CD4-positive, alpha-beta T cell (primary cell): ENCODE data around the gene SPEM3. TPM values are rescaled to one million over a fixed set of nuclear protein-coding genes. Genes with fewer than 3 reads are reported as not detected.

Source experiments
- ATAC-seq: fragments of 200-7000 bp; cut with Tn5 transposase; one replicate; pipeline ENCODE4 v1.10.0; 2022; ENCODE audit warnings: mild to moderate bottlenecking; ENCODE audit not compliant: poor library complexity
- CTCF ChIA-PET: fragments of 350-600 bp; sonication (Branson Sonifier 250); formaldehyde crosslinking; loops from one replicate; lab custom pipeline; 2021; ENCODE audit warnings: antibody characterized with exemption, inconsistent platforms; lab: Charles Lee
- POLR2A ChIA-PET: fragments of 350-600 bp; sonication (Branson Sonifier 250); formaldehyde crosslinking; loops from one replicate; lab custom pipeline; 2021; ENCODE audit warnings: antibody characterized with exemption, inconsistent platforms; lab: Charles Lee
- DNase-seq, 14 experiments: peaks; one replicate each; pipeline ENCODE4 v3.0.0-alpha.2; 2013 to 2020; ENCODE audit warnings: mixed read lengths in 2 of 14
- H3K27ac ChIP-seq, 2 donors: one replicate each; pipeline versions ENCODE4 v1.5.1 to v1.7.0; 2013; ENCODE audit warnings: low read length in 2 of 2, low read depth in 1 of 2, mild to moderate bottlenecking in 1 of 2
- H3K27me3 ChIP-seq, 2 experiments: 1 replicate in 1 of 2; 2 replicates in 1 of 2; pipeline versions ENCODE4 v1.6.1 to v1.7.0; 2013; ENCODE audit warnings: low read length in 2 of 2, control low read depth in 1 of 2, mild to moderate bottlenecking in 1 of 2, moderate library complexity in 1 of 2; ENCODE audit not compliant: insufficient read depth in 2 of 2, control insufficient read depth in 1 of 2
- H3K36me3 ChIP-seq: one replicate; pipeline ENCODE4 v1.6.1; 2013; ENCODE audit warnings: low read length, control low read depth; ENCODE audit not compliant: insufficient read depth
- H3K4me1 ChIP-seq: one replicate; pipeline ENCODE4 v1.6.1; 2013; ENCODE audit warnings: low read length, control low read depth; ENCODE audit not compliant: insufficient read depth
- H3K4me3 ChIP-seq: one replicate; pipeline ENCODE4 v1.5.1; 2013; ENCODE audit warnings: mild to moderate bottlenecking, low read length, moderate library complexity
- H3K9me3 ChIP-seq, 2 experiments: 1 replicate in 1 of 2; 2 replicates in 1 of 2; pipeline versions ENCODE4 v1.6.1 to v1.7.0; 2013; ENCODE audit warnings: low read length in 2 of 2, mild to moderate bottlenecking in 2 of 2, control low read depth in 1 of 2, moderate library complexity in 1 of 2; ENCODE audit not compliant: control insufficient read depth in 1 of 2, insufficient read depth in 1 of 2
- H3K27ac Mint-ChIP-seq: one replicate; pipeline ENCODE4 v1.8.0; 2020; ENCODE audit warnings: mixed read lengths
- H3K27me3 Mint-ChIP-seq: one replicate; pipeline ENCODE4 v1.8.0; 2021; ENCODE audit warnings: mixed read lengths
- H3K36me3 Mint-ChIP-seq: one replicate; pipeline ENCODE4 v1.8.0; 2021; ENCODE audit warnings: low read depth, mixed read lengths
- H3K4me1 Mint-ChIP-seq: one replicate; pipeline ENCODE4 v1.8.0; 2021; ENCODE audit warnings: low read depth, mixed read lengths
- H3K4me3 Mint-ChIP-seq: one replicate; pipeline ENCODE4 v1.8.0; 2020; ENCODE audit warnings: mild to moderate bottlenecking, mixed read lengths
- H3K9me3 Mint-ChIP-seq: one replicate; pipeline ENCODE4 v1.8.0; 2020; ENCODE audit warnings: mixed read lengths
- CTCF ChIP-seq: fragments of 200-600 bp; IDR thresholded peaks from one replicate; pipeline ENCODE4 v1.8.0; 2022; ENCODE audit warnings: antibody characterized with exemption, mild to moderate bottlenecking
- intact Hi-C, 2 experiments: fragments of 100-400 bp; cut with DNase I in 1 of 2; cut with micrococcal nuclease in 1 of 2; formaldehyde crosslinking; loops; one replicate each; pipeline versions ENCODE4 v1.15.1 to v1.9.0; 2023 to 2025; cut with DNase I, micrococcal nuclease
- total RNA-seq, 174 experiments: library from RNA in 2 of 174; stranded (reverse) in 2 of 174; gene quantifications; one replicate each; pipeline ENCODE4 v1.2.3 and lab custom pipeline; 2021 to 2026

SPEM3 gene
- total RNA-seq, 2 experiments from 2014 or later = not detected

DNA sequence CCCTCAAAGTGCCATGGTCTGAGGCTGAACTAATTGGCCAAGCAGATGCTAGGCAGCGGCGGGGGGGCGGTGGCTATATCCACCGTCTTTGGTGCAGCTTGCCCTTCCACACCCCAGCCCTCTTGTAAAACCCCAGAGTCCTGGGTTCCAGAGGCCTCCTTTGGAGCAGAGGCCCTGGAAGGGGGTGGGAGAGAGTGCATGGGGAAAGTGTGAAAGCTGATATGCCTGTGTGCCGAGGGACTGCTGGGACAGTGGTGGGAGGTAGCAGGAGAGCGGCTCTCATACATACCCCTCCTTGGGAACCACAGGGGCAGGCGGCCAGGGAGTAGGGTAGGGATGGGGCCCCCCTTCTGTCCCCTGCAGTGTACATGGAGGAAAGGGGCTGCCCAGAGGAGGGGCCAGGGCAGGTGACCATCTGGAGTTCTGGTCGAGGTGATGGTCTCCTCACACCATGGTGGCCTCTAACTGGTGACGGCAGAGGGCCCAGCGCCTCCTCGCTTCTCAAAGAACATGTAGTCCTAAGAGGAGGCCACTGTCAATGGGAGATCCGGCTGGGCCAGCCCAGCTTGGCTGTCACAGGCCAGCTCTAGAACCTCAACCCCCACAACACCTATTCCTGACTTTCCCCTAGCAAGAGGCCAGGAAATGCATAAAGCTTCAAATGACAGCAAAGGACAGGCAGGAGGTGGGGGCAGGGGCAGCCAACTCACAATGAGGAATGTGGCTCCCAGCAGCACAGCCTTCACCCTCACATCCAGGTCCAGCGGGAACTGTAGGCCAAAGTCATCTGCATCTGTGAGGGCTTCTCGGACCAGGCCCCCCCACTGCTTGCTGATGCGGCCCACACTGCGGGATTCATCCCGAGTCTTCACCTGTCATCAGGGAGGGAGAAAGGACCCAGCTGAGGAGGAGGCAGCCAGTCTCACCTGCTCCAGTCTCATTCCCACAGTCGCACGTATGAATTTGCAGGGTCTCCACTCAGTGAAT, 38.4 kb upstream of the SPEM3 start:
- Histone ChIP-seq H3K36me3 (peaks cover 55% of the 10 kb centered on the region), H3K27ac (no peak overlapping the region), H3K27me3 (no peaks in the 10 kb centered on the region), H3K4me3 (no peak overlapping the region), H3K4me1 (peaks cover 48% of the 10 kb centered on the region), H3K9me3 (no peaks in the 10 kb centered on the region)
- Mint-ChIP-seq H3K27me3 (no peaks in the 10 kb centered on the region), H3K36me3 (peaks cover 73% of the 10 kb centered on the region), H3K4me1 (peaks cover 31% of the 10 kb centered on the region), H3K4me3 (no peak overlapping the region), H3K27ac (peak overlapping the region; percentile 39), H3K9me3 (no peaks in the 10 kb centered on the region)
- peak in 1 of 14 experiments; percentile 9 for DNase-seq
- ATAC-seq = no peak
- ChIA-PET POLR2A (no interaction called here), CTCF (no interaction called here)
- intact Hi-C loops = loop anchor here (5.0 to 10.0 kb wide), 2 partner anchors 42 to 45 kb away; partner anchors contain the start of genes FGF11 (in 1 of the 2) and TMEM102 (in 1 of the 2)
- TF ChIP-seq CTCF = no peak

- H3K4me1 ChIP-seq = peaks cover 49% of the 10 kb centered on the region
- H3K4me3 ChIP-seq = no peak overlapping the region
- H3K27me3 Mint-ChIP-seq = no peaks in the 10 kb centered on the region
- DNase-seq (no peak), ATAC-seq (no peak)
- intact Hi-C loops = loop anchor here in 1 of 2 experiments (5.0 kb wide), 1 partner anchor 41 kb away; no protein-coding TSS in a partner anchor
- no peak overlapping the region for H3K27ac ChIP-seq
- H3K36me3 Mint-ChIP-seq = peaks cover 66% of the 10 kb centered on the region
- POLR2A ChIA-PET = no interaction called here
- peaks cover 36% of the 10 kb centered on the region for H3K4me1 Mint-ChIP-seq
- no peaks in the 10 kb centered on the region for H3K27me3 ChIP-seq
- H3K4me3 Mint-ChIP-seq = peak overlapping the region; percentile 45
- H3K36me3 ChIP-seq = peaks cover 55% of the 10 kb centered on the region
- H3K27ac Mint-ChIP-seq = peak overlapping the region; percentile 75
- H3K9me3 Mint-ChIP-seq = no peaks in the 10 kb centered on the region
- no peaks in the 10 kb centered on the region for H3K9me3 ChIP-seq
- CTCF ChIA-PET = no interaction called here
- TF ChIP-seq CTCF = no peak
Observed at GRCh38 chr17:7391307-7391706, 37.4 kb upstream of the SPEM3 start.

GRCh38 chr17:7392696-7393612, 35.7 kb upstream of the SPEM3 start:
- Mint-ChIP-seq H3K36me3 (peaks cover 54% of the 10 kb centered on the region), H3K27ac (peak overlapping the region; percentile 94), H3K9me3 (no peaks in the 10 kb centered on the region), H3K27me3 (no peaks in the 10 kb centered on the region), H3K4me1 (peaks cover 36% of the 10 kb centered on the region), H3K4me3 (peak overlapping the region; percentile 96)
- TF ChIP-seq CTCF = no peak
- peak overlapping the region; percentile 82 for H3K4me3 ChIP-seq
- H3K27me3 ChIP-seq = no peaks in the 10 kb centered on the region
- no peaks in the 10 kb centered on the region for H3K9me3 ChIP-seq
- H3K27ac ChIP-seq = peak overlapping the region; percentile 68 to 79
- H3K4me1 ChIP-seq = peaks cover 49% of the 10 kb centered on the region
- peaks cover 48% of the 10 kb centered on the region for H3K36me3 ChIP-seq
- POLR2A ChIA-PET = interaction anchor here (1.0 to 2.9 kb wide), 4 partner anchors 8 to 52 kb away, joined by 4 to 31 read pairs (median 14); partner anchors contain the start of genes CHRNB1, TMEM102 and TMEM256
- DNase-seq (peak in 1 of 14 experiments; percentile 33), ATAC-seq (no peak)
- CTCF ChIA-PET = interaction anchor here (1.1 to 1.8 kb wide), 2 partner anchors 9 to 11 kb away, joined by 8 to 10 read pairs; partner anchors contain the start of gene TMEM256
- intact Hi-C loops = loop anchor here in 1 of 2 experiments (5.0 kb wide), 1 partner anchor 39 kb away; no protein-coding TSS in a partner anchor
